Hippocampal formation (tissue), 2 donors: Measurements from ENCODE around the gene PRMT5.
"Not testable (repeated sequence)": the region's sequence is repeated elsewhere in the genome, so short reads cannot be mapped to it uniquely, and the experiment has no call there.

Experiments used
- DNase-seq, 2 donors: peaks; one replicate each; lab custom pipeline; 2025; lab: John Stamatoyannopoulos, UW

The PRMT5 gene

GRCh38 chr14:22932146-22932545 lies 3.0 kb upstream of the PRMT5 start:
- DNase-seq, result no peak

- peak in 1 of 2 donors; percentile 75 for DNase-seq
Measured at GRCh38 chr14:22929961-22930364, 787 bp upstream of the PRMT5 start.

GRCh38 chr14:22928237-22929103 lies 706 bp downstream of the PRMT5 start:
- DNase-seq, result no peak

- DNase-seq, result no peak
Measured at GRCh38 chr14:22926316-22926715, 2.9 kb downstream of the PRMT5 start.

- no peak for DNase-seq
Measured at GRCh38 chr14:22925513-22925912, 3.7 kb downstream of the PRMT5 start.

- DNase-seq, result no peak
Measured at GRCh38 chr14:22923746-22924145, 5.4 kb downstream of the PRMT5 start.

- DNase-seq, result no peak
Measured at GRCh38 chr14:22922294-22922693, 6.9 kb downstream of the PRMT5 start.

GRCh38 chr14:22920697-22921096 lies 8.5 kb downstream of the PRMT5 start:
- no peak for DNase-seq

GRCh38 chr14:22919601-22919921 lies 9.6 kb downstream of the PRMT5 start:
- DNase-seq, result no peak

- peak; percentile 97 to 99 for DNase-seq
Measured at GRCh38 chr14:22918804-22919600, 10.2 kb downstream of the PRMT5 start, which contains the start of gene RBM23. Gene RBM23, minus strand, starts transcription at chr14:22919149.

GRCh38 chr14:22915886-22916521 lies 13.2 kb downstream of the PRMT5 start:
- DNase-seq, result no peak

GRCh38 chr14:22914836-22915235 lies 14.3 kb downstream of the PRMT5 start:
- not testable (repeated sequence) for DNase-seq

- DNase-seq, result no peak
Measured at GRCh38 chr14:22910916-22911315, 18.3 kb downstream of the PRMT5 start.

GRCh38 chr14:22908601-22909000 lies 20.6 kb downstream of the PRMT5 start:
- DNase-seq, result no peak

- no peak for DNase-seq
Measured at GRCh38 chr14:22907429-22907828, 21.7 kb downstream of the PRMT5 start.

- no peak for DNase-seq
Measured at GRCh38 chr14:22906073-22906472, 23.1 kb downstream of the PRMT5 start.

- DNase-seq, result no peak
Measured at GRCh38 chr14:22905627-22906026, 23.5 kb downstream of the PRMT5 start.

- no peak for DNase-seq
Measured at GRCh38 chr14:22903742-22904087, 25.5 kb downstream of the PRMT5 start.

GRCh38 chr14:22901799-22902198 lies 27.4 kb downstream of the PRMT5 start:
- DNase-seq, result no peak

- peak in 1 of 2 donors; percentile 31 for DNase-seq
Measured at GRCh38 chr14:22900081-22900799, 28.9 kb downstream of the PRMT5 start.

GRCh38 chr14:22898302-22899090 lies 30.7 kb downstream of the PRMT5 start:
- DNase-seq, result no peak
